Neural cell (in vitro differentiated cells): ENCODE measurements around the gene ARID1B. TPM values are rescaled to one million over a fixed set of nuclear protein-coding genes. Genes with fewer than 3 reads are reported as not detected.

Experiments used
- H2AFZ ChIP-seq: fragments of 200-600, 300-800 bp; sonication (generic), shearing (Covaris generic); 2 replicates; pipeline ENCODE4 v1.6.0; 2014; ENCODE audit warnings: low read depth, mild to moderate bottlenecking, antibody characterized with exemption, low read length, moderate library complexity
- H3F3A ChIP-seq: fragments of 200-600 bp; shearing (Covaris generic); 2 replicates; pipeline ENCODE4 v1.6.1; 2016; ENCODE audit warnings: mild to moderate bottlenecking, moderate library complexity, mixed read lengths, antibody characterized with exemption, low read length; ENCODE audit not compliant: insufficient read depth, poor library complexity, severe bottlenecking
- H3K27ac ChIP-seq: fragments of 200-600, 300-800 bp; sonication (generic), shearing (Covaris generic); 2 replicates; pipeline ENCODE4 v1.5.1; 2014; ENCODE audit warnings: mild to moderate bottlenecking, low read length, moderate library complexity
- H3K27me3 ChIP-seq: fragments of 300-800, 200-600 bp; sonication (generic), shearing (Covaris generic); 2 replicates; pipeline ENCODE4 v1.6.0; 2014; ENCODE audit warnings: mild to moderate bottlenecking, low read depth, low read length, moderate library complexity; ENCODE audit not compliant: insufficient read depth
- H3K36me3 ChIP-seq: fragments of 300-800, 200-600 bp; sonication (generic), shearing (Covaris generic); 2 replicates; pipeline ENCODE4 v1.5.1; 2014; ENCODE audit warnings: mild to moderate bottlenecking, antibody characterized with exemption, low read length, moderate library complexity; ENCODE audit not compliant: insufficient read depth
- H3K4me2 ChIP-seq: fragments of 300-800, 200-600 bp; sonication (generic), shearing (Covaris generic); 2 replicates; pipeline ENCODE4 v1.6.0; 2014; ENCODE audit warnings: mild to moderate bottlenecking, low read length
- H3K4me3 ChIP-seq: fragments of 300-800, 200-600 bp; sonication (generic), shearing (Covaris generic); 2 replicates; pipeline ENCODE4 v1.5.1; 2014; ENCODE audit warnings: mild to moderate bottlenecking, low read length, moderate library complexity
- H3K79me2 ChIP-seq: fragments of 200-600 bp; shearing (Covaris generic); replicated peaks from 2 replicates; pipeline ENCODE4 v1.6.0; 2014; ENCODE audit warnings: mild to moderate bottlenecking, low read length, moderate library complexity; ENCODE audit not compliant: insufficient read depth
- H3K9ac ChIP-seq: fragments of 300-800, 200-600 bp; sonication (generic), shearing (Covaris generic); 2 replicates; pipeline ENCODE4 v1.6.1; 2016; ENCODE audit warnings: mild to moderate bottlenecking, low read length, mixed read lengths
- H3K9me2 ChIP-seq: fragments of 200-600 bp; shearing (Covaris generic); 2 replicates; pipeline ENCODE4 v1.6.1; 2016; ENCODE audit warnings: mild to moderate bottlenecking, low read length, mixed read lengths; ENCODE audit not compliant: insufficient read depth
- H3K9me3 ChIP-seq: fragments of 200-600, 300-800 bp; sonication (generic), shearing (Covaris generic); 2 replicates; pipeline ENCODE4 v1.6.1; 2016; ENCODE audit warnings: mild to moderate bottlenecking, mixed run types, low read length, moderate library complexity, mixed read lengths
- H4K20me1 ChIP-seq: fragments of 200-600 bp; shearing (Covaris generic); 2 replicates; pipeline ENCODE4 v1.6.1; 2016; ENCODE audit warnings: mild to moderate bottlenecking, mixed run types; ENCODE audit not compliant: insufficient read depth
- EZH2 ChIP-seq: fragments of 200-600, 300-800 bp; shearing (Covaris generic), sonication (generic); IDR thresholded peaks from 2 replicates; pipeline ENCODE4 v1.6.1; 2014; ENCODE audit warnings: antibody characterized with exemption, low read length, borderline replicate concordance, mild to moderate bottlenecking; ENCODE audit not compliant: insufficient read depth, poor library complexity, severe bottlenecking
- MXI1 ChIP-seq: fragments of 450-650 bp; conservative IDR thresholded peaks from 2 replicates; pipeline ENCODE4 v1.6.1; 2014; ENCODE audit warnings: antibody characterized with exemption, mild to moderate bottlenecking; ENCODE audit not compliant: poor library complexity, severe bottlenecking
- POLR2AphosphoS5 ChIP-seq: IDR thresholded peaks from 2 replicates; pipeline ENCODE4 v1.6.1; 2012
- RAD21 ChIP-seq: fragments of 450-650 bp; conservative IDR thresholded peaks from 2 replicates; pipeline ENCODE4 v1.6.1; 2014; ENCODE audit warnings: antibody characterized with exemption, mild to moderate bottlenecking, moderate library complexity
- SMC3 ChIP-seq: fragments of 450-650 bp; conservative IDR thresholded peaks from 2 replicates; pipeline ENCODE4 v1.6.1; 2014; ENCODE audit warnings: antibody characterized with exemption, mild to moderate bottlenecking, moderate library complexity; ENCODE audit not compliant: poor library complexity
- TAF1 ChIP-seq: IDR thresholded peaks from 2 replicates; pipeline ENCODE4 v1.6.1; 2012; ENCODE audit warnings: low read depth
- polyA plus RNA-seq: library from polyadenylated mRNA; depleted of rRNA; stranded (reverse); fragments of >200 nt; gene quantifications from 2 replicates; pipeline ENCODE4 v1.2.3, GENCODE V29; 2014
- TF ChIP-seq, protein P1 (sequence below): fragments of 450-650 bp; IDR thresholded peaks from 2 replicates; pipeline ENCODE4 v1.5.1; 2014; ENCODE audit warnings: antibody characterized with exemption, mild to moderate bottlenecking, moderate library complexity; ENCODE audit not compliant: poor library complexity, severe bottlenecking
- TF ChIP-seq, protein P2 (sequence below): IDR thresholded peaks from 2 replicates; pipeline ENCODE4 v1.6.1; 2012; ENCODE audit warnings: borderline replicate concordance

ARID1B gene
- polyA plus RNA-seq, 1 donor from 2014 or later = 35.0 TPM

DNA sequence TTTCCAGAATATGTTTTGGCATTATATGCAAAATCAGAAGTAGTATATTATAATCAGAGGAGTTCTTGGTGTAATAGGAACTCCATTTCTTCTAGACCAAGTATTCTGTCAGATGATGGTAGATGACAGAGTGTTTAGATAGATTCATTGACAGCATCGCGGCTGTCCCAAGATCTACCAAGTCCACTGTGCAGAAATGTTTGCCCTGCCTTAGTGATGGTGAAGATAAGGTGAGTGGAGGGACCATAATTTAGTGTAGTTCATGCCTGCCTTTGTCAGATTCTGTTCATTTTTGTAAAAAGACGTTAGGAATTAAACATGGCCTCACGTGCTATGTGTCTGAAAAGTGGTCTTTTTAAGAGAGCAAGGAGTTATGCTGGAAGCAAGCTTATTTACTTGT, 270.1 kb downstream of the ARID1B start:
- H2AFZ ChIP-seq = no peak overlapping the region
- TF ChIP-seq MXI1 = no peak
- TF ChIP-seq, protein P1, sequence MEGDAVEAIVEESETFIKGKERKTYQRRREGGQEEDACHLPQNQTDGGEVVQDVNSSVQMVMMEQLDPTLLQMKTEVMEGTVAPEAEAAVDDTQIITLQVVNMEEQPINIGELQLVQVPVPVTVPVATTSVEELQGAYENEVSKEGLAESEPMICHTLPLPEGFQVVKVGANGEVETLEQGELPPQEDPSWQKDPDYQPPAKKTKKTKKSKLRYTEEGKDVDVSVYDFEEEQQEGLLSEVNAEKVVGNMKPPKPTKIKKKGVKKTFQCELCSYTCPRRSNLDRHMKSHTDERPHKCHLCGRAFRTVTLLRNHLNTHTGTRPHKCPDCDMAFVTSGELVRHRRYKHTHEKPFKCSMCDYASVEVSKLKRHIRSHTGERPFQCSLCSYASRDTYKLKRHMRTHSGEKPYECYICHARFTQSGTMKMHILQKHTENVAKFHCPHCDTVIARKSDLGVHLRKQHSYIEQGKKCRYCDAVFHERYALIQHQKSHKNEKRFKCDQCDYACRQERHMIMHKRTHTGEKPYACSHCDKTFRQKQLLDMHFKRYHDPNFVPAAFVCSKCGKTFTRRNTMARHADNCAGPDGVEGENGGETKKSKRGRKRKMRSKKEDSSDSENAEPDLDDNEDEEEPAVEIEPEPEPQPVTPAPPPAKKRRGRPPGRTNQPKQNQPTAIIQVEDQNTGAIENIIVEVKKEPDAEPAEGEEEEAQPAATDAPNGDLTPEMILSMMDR = no peak
- H3K4me3 ChIP-seq = no peak overlapping the region
- H3K9me3 ChIP-seq = no peaks in the 10 kb centered on the region
- H3K9me2 ChIP-seq = no peaks in the 10 kb centered on the region
- H4K20me1 ChIP-seq = no peaks in the 10 kb centered on the region
- H3K27ac ChIP-seq = no peak overlapping the region
- H3K36me3 ChIP-seq = no peaks in the 10 kb centered on the region
- H3K27me3 ChIP-seq = no peaks in the 10 kb centered on the region
- H3K9ac ChIP-seq = no peak overlapping the region
- H3F3A ChIP-seq = peaks cover 6% of the 10 kb centered on the region
- H3K79me2 ChIP-seq = peaks cover 4% of the 10 kb centered on the region
- H3K4me2 ChIP-seq = no peak overlapping the region

DNA sequence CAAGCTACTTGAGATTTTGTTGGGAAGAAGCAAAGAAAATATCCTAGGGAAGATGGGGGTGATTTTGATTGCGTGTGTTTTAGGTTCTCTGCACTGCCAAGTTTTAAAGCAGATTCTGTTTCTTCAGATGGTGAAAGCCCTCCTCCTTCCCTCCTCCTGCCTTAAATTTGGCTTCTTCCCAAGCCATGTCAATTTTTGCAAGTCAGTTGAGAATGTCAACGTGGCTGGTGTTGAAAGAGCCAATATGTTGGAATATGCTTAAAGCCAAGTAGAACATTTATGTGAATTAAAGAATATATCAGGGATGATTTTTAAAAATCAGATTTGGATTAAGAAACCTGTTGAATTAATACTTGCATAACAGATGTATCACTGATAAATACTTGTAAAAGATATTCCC, 270.8 kb downstream of the ARID1B start:
- Histone ChIP-seq H3K27me3 (no peaks in the 10 kb centered on the region), H3K9ac (no peak overlapping the region), H3K27ac (no peak overlapping the region), H3K79me2 (peaks cover 4% of the 10 kb centered on the region), H3K36me3 (no peaks in the 10 kb centered on the region), H3K9me3 (no peaks in the 10 kb centered on the region), H3K4me2 (no peak overlapping the region), H2AFZ (no peak overlapping the region), H3K9me2 (no peaks in the 10 kb centered on the region), H3K4me3 (no peak overlapping the region), H3F3A (peaks cover 6% of the 10 kb centered on the region), H4K20me1 (no peaks in the 10 kb centered on the region)
- TF ChIP-seq RAD21 = no peak
- TF ChIP-seq TAF1 = no peak
- no peak for TF ChIP-seq SMC3
- no peak for TF ChIP-seq POLR2AphosphoS5
- TF ChIP-seq, protein P1 = no peak
- TF ChIP-seq, protein P2, sequence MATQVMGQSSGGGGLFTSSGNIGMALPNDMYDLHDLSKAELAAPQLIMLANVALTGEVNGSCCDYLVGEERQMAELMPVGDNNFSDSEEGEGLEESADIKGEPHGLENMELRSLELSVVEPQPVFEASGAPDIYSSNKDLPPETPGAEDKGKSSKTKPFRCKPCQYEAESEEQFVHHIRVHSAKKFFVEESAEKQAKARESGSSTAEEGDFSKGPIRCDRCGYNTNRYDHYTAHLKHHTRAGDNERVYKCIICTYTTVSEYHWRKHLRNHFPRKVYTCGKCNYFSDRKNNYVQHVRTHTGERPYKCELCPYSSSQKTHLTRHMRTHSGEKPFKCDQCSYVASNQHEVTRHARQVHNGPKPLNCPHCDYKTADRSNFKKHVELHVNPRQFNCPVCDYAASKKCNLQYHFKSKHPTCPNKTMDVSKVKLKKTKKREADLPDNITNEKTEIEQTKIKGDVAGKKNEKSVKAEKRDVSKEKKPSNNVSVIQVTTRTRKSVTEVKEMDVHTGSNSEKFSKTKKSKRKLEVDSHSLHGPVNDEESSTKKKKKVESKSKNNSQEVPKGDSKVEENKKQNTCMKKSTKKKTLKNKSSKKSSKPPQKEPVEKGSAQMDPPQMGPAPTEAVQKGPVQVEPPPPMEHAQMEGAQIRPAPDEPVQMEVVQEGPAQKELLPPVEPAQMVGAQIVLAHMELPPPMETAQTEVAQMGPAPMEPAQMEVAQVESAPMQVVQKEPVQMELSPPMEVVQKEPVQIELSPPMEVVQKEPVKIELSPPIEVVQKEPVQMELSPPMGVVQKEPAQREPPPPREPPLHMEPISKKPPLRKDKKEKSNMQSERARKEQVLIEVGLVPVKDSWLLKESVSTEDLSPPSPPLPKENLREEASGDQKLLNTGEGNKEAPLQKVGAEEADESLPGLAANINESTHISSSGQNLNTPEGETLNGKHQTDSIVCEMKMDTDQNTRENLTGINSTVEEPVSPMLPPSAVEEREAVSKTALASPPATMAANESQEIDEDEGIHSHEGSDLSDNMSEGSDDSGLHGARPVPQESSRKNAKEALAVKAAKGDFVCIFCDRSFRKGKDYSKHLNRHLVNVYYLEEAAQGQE = no peak
- TF ChIP-seq EZH2 = no peak
- no peak for TF ChIP-seq MXI1
